Breast epithelium (tissue), 4 donors: ENCODE data around the gene AK5. TPM values are rescaled to one million over a fixed set of nuclear protein-coding genes. Genes with fewer than 3 reads are reported as not detected.
"Not testable (repeated sequence)": the region's sequence is repeated elsewhere in the genome, so short reads cannot be mapped to it uniquely, and the experiment has no call there.

Experiments
- DNase-seq, 2 donors: peaks; one replicate each; pipeline ENCODE4 v3.0.0-alpha.2; 2019; ENCODE audit warnings: low spot score in 2 of 2
- H3K27ac ChIP-seq, 2 donors: fragments of 200-600 bp; sonication (generic) in 1 of 2; one replicate each; pipeline ENCODE4 v1.5.1; 2016 to 2019; ENCODE audit warnings: mild to moderate bottlenecking in 1 of 2
- H3K27me3 ChIP-seq, 2 donors: fragments of 200-600 bp; sonication (generic) in 1 of 2; one replicate each; pipeline versions ENCODE4 v1.5.1 to v1.6.0; 2017 to 2019; ENCODE audit warnings: control low read depth in 1 of 2, mild to moderate bottlenecking in 1 of 2
- H3K36me3 ChIP-seq: fragments of 200-600 bp; one replicate; pipeline ENCODE4 v1.5.1; 2019
- H3K4me1 ChIP-seq, 2 donors: fragments of 200-600 bp; sonication (generic); one replicate each; pipeline ENCODE4 v1.5.1; 2016 to 2019; ENCODE audit warnings: control low read depth in 1 of 2
- H3K4me3 ChIP-seq, 3 donors: fragments of 200-600 bp; sonication (generic); 1 replicate in 2 of 3; 2 replicates in 1 of 3; pipeline ENCODE4 v1.5.1; 2016 to 2019; ENCODE audit warnings: mild to moderate bottlenecking in 3 of 3, moderate library complexity in 2 of 3
- H3K9me3 ChIP-seq, 2 donors: fragments of 200-600 bp; sonication (generic) in 1 of 2; one replicate each; pipeline ENCODE4 v1.5.1; 2016 to 2019; ENCODE audit warnings: control low read depth in 1 of 2
- CTCF ChIP-seq, 3 donors: fragments of 450-650 bp; IDR thresholded peaks; one replicate each; pipeline ENCODE4 v1.5.1; 2016 to 2017; ENCODE audit warnings: antibody characterized with exemption in 3 of 3, mild to moderate bottlenecking in 3 of 3, moderate library complexity in 3 of 3
- POLR2A ChIP-seq: fragments of 450-650 bp; IDR thresholded peaks from one replicate; pipeline ENCODE4 v1.6.1; 2016; ENCODE audit warnings: antibody characterized with exemption, mild to moderate bottlenecking, moderate library complexity
- POLR2AphosphoS5 ChIP-seq, 3 donors: sonication (generic); formaldehyde crosslinking; IDR thresholded peaks; one replicate each; pipeline ENCODE4 v1.6.1; 2017; ENCODE audit warnings: antibody characterized with exemption in 3 of 3
- intact Hi-C: fragments of 100-400 bp; cut with DNase I; formaldehyde crosslinking; loops from one replicate; pipeline ENCODE4 v1.15.1; 2023; ENCODE audit warnings: low total_unique reads
- total RNA-seq, 3 donors: library from RNA; depleted of rRNA; stranded (reverse); fragments of >200 nt; gene quantifications; one replicate each; pipeline ENCODE4 v1.1.0, GENCODE V29; 2016

Gene AK5
- total RNA-seq, 3 donors from 2014 or later = under 0.01 to 111 (median 30.8) TPM

DNA sequence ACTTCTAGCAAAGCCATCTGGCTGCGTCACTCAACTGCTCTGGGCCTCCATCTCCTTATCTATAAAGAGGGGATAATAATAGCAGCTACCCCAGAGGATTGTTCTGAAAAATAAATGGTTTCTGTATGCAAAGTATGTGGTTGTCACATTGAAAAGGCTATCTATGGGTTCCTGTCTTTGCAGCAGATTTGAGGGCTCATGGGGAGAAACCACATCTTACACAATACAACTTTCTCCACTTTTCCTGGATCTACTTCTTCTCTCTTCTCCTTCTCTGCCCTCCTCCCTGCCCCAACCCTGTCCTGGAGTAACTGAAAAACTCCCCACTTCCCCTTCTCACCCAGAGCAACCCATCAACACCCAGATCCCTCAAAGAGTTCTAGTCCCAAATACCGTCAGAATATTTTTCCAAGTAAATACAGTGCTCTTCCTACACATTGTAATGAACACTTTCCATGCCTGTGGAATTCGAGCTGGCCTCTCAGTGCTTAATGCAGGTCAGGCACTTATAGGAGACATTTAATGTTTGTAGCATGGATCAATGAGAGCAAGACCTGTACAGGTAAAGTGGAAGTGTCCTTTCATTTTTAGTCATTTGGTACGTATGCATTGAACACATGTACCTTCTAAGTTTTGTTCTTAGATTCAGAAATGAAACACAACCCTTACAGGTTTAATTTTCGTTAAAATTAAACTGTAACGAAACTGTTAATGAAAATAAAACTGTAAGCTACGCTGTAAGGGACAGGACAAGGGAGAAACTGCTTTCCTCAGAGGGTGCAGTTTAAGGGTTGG lies 131.9 kb downstream of the AK5 start:
- Histone ChIP-seq H3K36me3 (no peaks in the 10 kb centered on the region), H3K27ac (no peak overlapping the region), H3K27me3 (no peaks in the 10 kb centered on the region), H3K4me3 (no peak overlapping the region), H3K4me1 (no peaks in the 10 kb centered on the region), H3K9me3 (no peaks in the 10 kb centered on the region)
- DNase-seq = no peak
- intact Hi-C loops = no loop called here
- TF ChIP-seq CTCF (IDR thresholded peaks at IDR 0.05) (no peak), POLR2A (no peak)

DNA sequence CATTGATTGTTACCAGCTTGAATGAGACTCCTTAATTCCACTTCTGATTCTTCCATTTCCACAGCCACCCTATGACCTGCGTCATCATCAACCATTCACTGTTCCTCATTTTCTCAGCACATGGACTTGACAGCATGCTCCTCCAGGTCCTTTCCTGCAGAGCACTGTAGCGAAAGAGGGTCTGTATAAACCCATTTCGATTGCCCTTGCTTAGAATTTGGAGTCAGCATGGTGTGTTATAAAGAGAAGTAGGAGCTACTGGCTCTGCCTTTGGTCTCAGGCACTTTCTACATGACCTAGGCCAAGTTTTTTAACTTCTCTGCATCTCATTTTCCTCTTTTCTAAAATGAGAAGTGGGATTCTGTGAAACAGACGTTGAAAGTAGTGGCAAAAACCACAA lies 133.8 kb downstream of the AK5 start:
- Histone ChIP-seq H3K36me3 (no peaks in the 10 kb centered on the region), H3K27me3 (no peaks in the 10 kb centered on the region), H3K9me3 (no peaks in the 10 kb centered on the region), H3K4me1 (no peaks in the 10 kb centered on the region), H3K27ac (no peak overlapping the region), H3K4me3 (no peak overlapping the region)
- intact Hi-C loops = no loop called here
- DNase-seq = no peak
- TF ChIP-seq CTCF (IDR thresholded peaks at IDR 0.05) = no peak
- no peak for TF ChIP-seq POLR2A
- no peak for TF ChIP-seq POLR2AphosphoS5 (IDR thresholded peaks at IDR 0.05)

- no peaks in the 10 kb centered on the region for H3K36me3 ChIP-seq
- DNase-seq = no peak
- no peaks in the 10 kb centered on the region for H3K4me1 ChIP-seq
- TF ChIP-seq POLR2AphosphoS5 (IDR thresholded peaks at IDR 0.05) (no peak), POLR2A (no peak), CTCF (IDR thresholded peaks at IDR 0.05) (no peak)
- no peak overlapping the region for H3K27ac ChIP-seq
- intact Hi-C loops = no loop called here
- no peaks in the 10 kb centered on the region for H3K9me3 ChIP-seq
- H3K27me3 ChIP-seq = no peaks in the 10 kb centered on the region
- H3K4me3 ChIP-seq = no peak overlapping the region
These were observed 135.1 kb downstream of the AK5 start for GRCh38 chr1:77416692-77417450.

GRCh38 chr1:77418055-77418454 lies 136.2 kb downstream of the AK5 start:
- H3K9me3 ChIP-seq, DNase-seq, H3K4me1 ChIP-seq, H3K4me3 ChIP-seq, H3K27ac ChIP-seq, H3K27me3 ChIP-seq, H3K36me3 ChIP-seq, intact Hi-C loops: not testable (repeated sequence)

GRCh38 chr1:77421504-77422233 lies 139.8 kb downstream of the AK5 start:
- TF ChIP-seq CTCF (IDR thresholded peaks at IDR 0.05) (no peak), POLR2AphosphoS5 (IDR thresholded peaks at IDR 0.05) (no peak), POLR2A (no peak)
- no peak for DNase-seq
- no peaks in the 10 kb centered on the region for H3K4me1 ChIP-seq
- intact Hi-C loops = no loop called here
- H3K4me3 ChIP-seq = no peak overlapping the region
- no peaks in the 10 kb centered on the region for H3K27me3 ChIP-seq
- no peaks in the 10 kb centered on the region for H3K9me3 ChIP-seq
- no peak overlapping the region for H3K27ac ChIP-seq
- no peaks in the 10 kb centered on the region for H3K36me3 ChIP-seq
